IPS DF 6.9 (cell line): Measurements from ENCODE around the gene MCM8.

Experiments
- DNase-seq: peaks from one replicate; pipeline ENCODE4 v3.0.0-alpha.2; 2013; ENCODE audit warnings: low read depth, low spot score
- H3K27ac ChIP-seq: one replicate; pipeline ENCODE4 v1.5.1; 2013; ENCODE audit warnings: low read length, control low read depth
- H3K27me3 ChIP-seq: 2 replicates; pipeline ENCODE4 v1.6.1; 2013; ENCODE audit warnings: mild to moderate bottlenecking, low read length; ENCODE audit not compliant: control insufficient read depth, insufficient read depth
- H3K36me3 ChIP-seq: 2 replicates; pipeline ENCODE4 v1.6.1; 2013; ENCODE audit warnings: low read length; ENCODE audit not compliant: control insufficient read depth, insufficient read depth
- H3K4me1 ChIP-seq: 2 replicates; pipeline ENCODE4 v1.6.1; 2013; ENCODE audit warnings: low read length; ENCODE audit not compliant: control insufficient read depth, insufficient read depth
- H3K4me3 ChIP-seq: 2 replicates; pipeline ENCODE4 v1.5.1; 2013; ENCODE audit warnings: mild to moderate bottlenecking, low read length
- H3K9me3 ChIP-seq: 2 replicates; pipeline ENCODE4 v1.6.1; 2013; ENCODE audit warnings: low read length, inconsistent platforms; ENCODE audit not compliant: control insufficient read depth, insufficient read depth
- WGBS: extraction: QIAGEN DNeasy Blood & Tissue Kit; methylation state at CpG from one replicate; pipeline ENCODE4 v1.1.7; 2013; ENCODE audit warnings: mixed read lengths, missing lambda C conversion rate; ENCODE audit not compliant: insufficient read length, insufficient coverage; 5-methylcytosine and 5-hydroxymethylcytosine counted together

The MCM8 gene

GRCh38 chr20:5925551-5925950 is 24.9 kb upstream of the MCM8 start:
- H3K36me3 ChIP-seq: no peaks in the 10 kb centered on the region
- H3K27me3 ChIP-seq: no peaks in the 10 kb centered on the region
- no peaks in the 10 kb centered on the region for H3K4me1 ChIP-seq
- no CpG with 5 or more reads among the region's 3 CpGs for WGBS
- DNase-seq: no peak
- no peaks in the 10 kb centered on the region for H3K9me3 ChIP-seq
- H3K27ac ChIP-seq: no peak overlapping the region
- no peak overlapping the region for H3K4me3 ChIP-seq

GRCh38 chr20:5927749-5928462 is 22.5 kb upstream of the MCM8 start:
- H3K4me3 ChIP-seq: no peak overlapping the region
- no peaks in the 10 kb centered on the region for H3K27me3 ChIP-seq
- H3K36me3 ChIP-seq: no peaks in the 10 kb centered on the region
- DNase-seq: no peak
- no CpG with 5 or more reads among the region's 11 CpGs for WGBS
- no peaks in the 10 kb centered on the region for H3K9me3 ChIP-seq
- H3K27ac ChIP-seq: no peak overlapping the region
- no peaks in the 10 kb centered on the region for H3K4me1 ChIP-seq

- H3K4me3 ChIP-seq: no peak overlapping the region
- WGBS: no CpG with 5 or more reads among the region's 8 CpGs
- H3K9me3 ChIP-seq: no peaks in the 10 kb centered on the region
Measured at GRCh38 chr20:5928836-5929715, 21.4 kb upstream of the MCM8 start.

GRCh38 chr20:5931411-5931810 is 19.0 kb upstream of the MCM8 start:
- Histone ChIP-seq H3K36me3 (no peaks in the 10 kb centered on the region), H3K27ac (no peak overlapping the region), H3K4me1 (no peaks in the 10 kb centered on the region), H3K4me3 (no peak overlapping the region), H3K27me3 (no peaks in the 10 kb centered on the region), H3K9me3 (no peaks in the 10 kb centered on the region)
- WGBS: no CpG with 5 or more reads among the region's 3 CpGs
- DNase-seq: no peak

More at GRCh38 chr20:5928836-5929715, 21.4 kb upstream of the MCM8 start:
- Histone ChIP-seq H3K36me3 (no peaks in the 10 kb centered on the region), H3K27ac (no peak overlapping the region), H3K4me1 (no peaks in the 10 kb centered on the region), H3K27me3 (no peaks in the 10 kb centered on the region)
- DNase-seq: no peak

DNA sequence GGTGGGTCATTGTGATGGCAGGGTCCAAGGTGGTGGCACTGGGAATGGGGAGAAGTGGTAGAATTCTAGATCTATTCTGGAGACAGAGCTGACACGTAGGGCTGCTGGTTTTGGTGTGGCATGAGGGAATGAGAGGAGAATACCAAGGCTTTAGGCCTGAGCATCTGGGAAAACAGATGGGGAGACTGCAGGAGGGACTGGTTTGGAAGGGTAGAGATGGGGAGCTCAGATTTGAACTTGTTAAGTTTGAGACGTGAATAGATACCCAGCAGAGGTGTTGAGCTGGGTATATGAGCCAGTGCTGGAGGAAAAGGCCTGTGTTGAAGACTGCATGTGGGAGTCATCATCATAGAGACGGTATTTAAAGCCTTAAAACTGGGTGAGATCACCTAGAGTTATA is 17.7 kb upstream of the MCM8 start:
- H3K27ac ChIP-seq: no peak overlapping the region
- no peaks in the 10 kb centered on the region for H3K9me3 ChIP-seq
- no peaks in the 10 kb centered on the region for H3K27me3 ChIP-seq
- no peaks in the 10 kb centered on the region for H3K36me3 ChIP-seq
- H3K4me3 ChIP-seq: no peak overlapping the region
- no CpG with 5 or more reads among the region's 3 CpGs for WGBS
- no peaks in the 10 kb centered on the region for H3K4me1 ChIP-seq
- no peak for DNase-seq

- Histone ChIP-seq H3K4me3 (no peak overlapping the region), H3K9me3 (no peaks in the 10 kb centered on the region), H3K36me3 (no peaks in the 10 kb centered on the region), H3K27me3 (no peaks in the 10 kb centered on the region), H3K27ac (no peak overlapping the region), H3K4me1 (no peaks in the 10 kb centered on the region)
- WGBS: no CpG with 5 or more reads among the region's 7 CpGs
- DNase-seq: no peak
Measured at GRCh38 chr20:5933802-5934436, 16.5 kb upstream of the MCM8 start.

GRCh38 chr20:5935384-5935783 is 15.1 kb upstream of the MCM8 start:
- Histone ChIP-seq H3K4me3 (no peak overlapping the region), H3K36me3 (peaks cover 5% of the 10 kb centered on the region; the same call in 1 of the 2 replicates), H3K27ac (no peak overlapping the region), H3K4me1 (no peaks in the 10 kb centered on the region), H3K9me3 (no peaks in the 10 kb centered on the region), H3K27me3 (no peaks in the 10 kb centered on the region)
- WGBS: no CpG with 5 or more reads among the region's 1 CpG
- no peak for DNase-seq

DNA sequence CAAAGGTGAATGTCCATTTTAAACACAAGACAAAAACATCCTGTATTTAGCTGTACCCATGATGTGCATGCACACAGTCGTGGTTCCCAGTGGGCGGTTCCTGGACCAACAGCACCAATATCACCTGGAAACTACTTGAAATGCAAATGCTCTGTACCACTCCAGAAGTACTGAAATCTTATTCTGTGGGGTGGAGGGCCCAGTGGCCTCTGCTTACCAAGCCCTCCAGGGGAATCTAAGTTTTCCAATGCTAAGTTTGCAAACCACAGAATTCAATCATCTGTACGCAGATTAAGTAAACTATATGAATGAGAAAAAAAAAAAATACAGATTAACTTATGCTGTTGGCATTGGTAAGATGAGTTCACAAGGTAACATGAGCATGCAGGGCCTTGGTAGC is 14.2 kb upstream of the MCM8 start:
- Histone ChIP-seq H3K27me3 (no peaks in the 10 kb centered on the region), H3K9me3 (no peaks in the 10 kb centered on the region), H3K36me3 (peaks cover 10% of the 10 kb centered on the region), H3K4me3 (no peak overlapping the region), H3K4me1 (no peaks in the 10 kb centered on the region), H3K27ac (no peak overlapping the region)
- WGBS: no CpG with 5 or more reads among the region's 3 CpGs
- no peak for DNase-seq

DNA sequence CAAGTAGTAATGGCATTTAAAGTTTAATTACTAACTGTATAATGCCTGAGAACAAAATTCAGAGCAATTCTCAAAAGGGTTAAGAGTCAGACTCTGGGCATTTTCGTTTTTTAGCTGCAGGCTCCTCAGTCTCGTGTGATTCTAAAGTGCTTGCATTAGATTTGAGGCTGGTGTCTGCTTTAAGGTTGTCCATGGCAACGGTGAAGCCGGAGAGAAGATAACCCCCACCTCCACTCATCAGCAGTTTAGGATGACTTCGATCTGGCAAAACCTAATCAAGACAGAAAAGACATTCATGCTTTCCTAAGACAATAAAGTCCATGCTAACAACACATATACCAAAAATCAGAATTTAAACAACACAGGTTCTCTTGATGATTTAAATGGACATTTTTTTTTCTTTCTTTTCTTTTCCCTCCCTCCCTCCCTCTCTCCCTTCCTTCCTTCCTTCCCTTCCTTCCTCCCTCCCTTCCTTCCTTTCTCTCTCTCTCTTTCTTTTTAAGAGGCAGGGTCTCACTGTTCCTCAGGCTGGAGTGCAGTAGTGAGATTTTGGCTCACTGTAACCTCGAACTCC is 11.9 kb upstream of the MCM8 start:
- no peaks in the 10 kb centered on the region for H3K9me3 ChIP-seq
- H3K4me1 ChIP-seq: no peaks in the 10 kb centered on the region
- no peaks in the 10 kb centered on the region for H3K27me3 ChIP-seq
- peaks cover 22% of the 10 kb centered on the region for H3K36me3 ChIP-seq
- no peak for DNase-seq
- no CpG with 5 or more reads among the region's 6 CpGs for WGBS
- no peak overlapping the region for H3K4me3 ChIP-seq
- H3K27ac ChIP-seq: no peak overlapping the region

DNA sequence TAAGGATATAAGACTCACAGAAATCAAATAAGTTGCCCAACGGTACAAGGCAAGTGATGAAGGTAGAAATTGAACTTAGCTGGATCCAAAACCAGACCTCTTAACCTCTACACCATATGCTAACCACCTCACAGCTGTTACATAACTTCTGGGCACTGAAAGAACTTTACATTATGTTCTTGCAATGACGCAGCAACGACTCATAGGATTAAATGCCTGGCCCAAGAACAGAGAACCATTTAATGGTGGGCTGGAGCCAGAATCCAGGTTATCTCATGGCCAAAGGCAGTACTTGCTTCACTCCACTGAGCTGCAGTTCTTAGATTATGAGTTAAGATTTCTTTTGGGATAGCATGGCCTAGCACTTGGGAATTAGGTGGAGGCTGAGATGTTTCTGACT is 4.5 kb upstream of the MCM8 start:
- DNase-seq: no peak
- H3K4me3 ChIP-seq: no peak overlapping the region
- H3K27me3 ChIP-seq: no peaks in the 10 kb centered on the region
- H3K4me1 ChIP-seq: no peaks in the 10 kb centered on the region
- no peaks in the 10 kb centered on the region for H3K9me3 ChIP-seq
- H3K27ac ChIP-seq: no peak overlapping the region
- peaks cover 25% of the 10 kb centered on the region; the same call in 1 of the 2 replicates for H3K36me3 ChIP-seq
- no CpG with 5 or more reads among the region's 3 CpGs for WGBS
